Natural killer cell treated with Interleukin-12 subunit alpha and Interleukin-12 subunit beta and Interleukin-15 and Interleukin-18, amount 100 ng/mL, for 72 hours (primary cell): ENCODE measurements around the gene MDC1. TPM values are rescaled to one million over a fixed set of nuclear protein-coding genes. Genes with fewer than 3 reads are reported as not detected.

Source experiments
- ATAC-seq, 2 donors: fragments of 150-1000 bp; cut with Tn5 transposase in 1 of 2; sonication (Bioruptor Pico), chemical (Tn5 transposase) in 1 of 2; 2 replicates each; pipeline ENCODE4 v1.10.0; 2021
- DNase-seq: peaks from one replicate; pipeline ENCODE4 v3.0.0; 2022; ENCODE audit warnings: low spot score
- H3K27ac Mint-ChIP-seq, 2 donors: 1 replicate in 1 of 2; 2 replicates in 1 of 2; pipeline ENCODE4 v1.8.0; 2022; ENCODE audit warnings: mixed read lengths in 2 of 2, mild to moderate bottlenecking in 1 of 2, moderate library complexity in 1 of 2
- H3K27me3 Mint-ChIP-seq, 2 donors: 1 replicate in 1 of 2; 2 replicates in 1 of 2; pipeline ENCODE4 v1.8.0; 2022; ENCODE audit warnings: mixed read lengths in 2 of 2
- H3K36me3 Mint-ChIP-seq: one replicate; pipeline ENCODE4 v1.8.0; 2022; ENCODE audit warnings: mixed read lengths
- H3K4me1 Mint-ChIP-seq, 2 donors: 1 replicate in 1 of 2; 2 replicates in 1 of 2; pipeline ENCODE4 v1.8.0; 2022; ENCODE audit warnings: low read depth in 2 of 2, mixed read lengths in 2 of 2, mild to moderate bottlenecking in 1 of 2
- H3K4me3 Mint-ChIP-seq: one replicate; pipeline ENCODE4 v1.8.0; 2022; ENCODE audit warnings: mixed read lengths
- H3K9me3 Mint-ChIP-seq: 2 replicates; pipeline ENCODE4 v1.8.0; 2022; ENCODE audit warnings: mixed read lengths
- total RNA-seq, 2 donors: library from RNA; stranded (reverse); gene quantifications; one replicate each; pipeline ENCODE4 v1.2.3, GENCODE V29; 2022

MDC1 gene
- total RNA-seq, 2 donors from 2014 or later: 64.1 to 118 TPM

DNA sequence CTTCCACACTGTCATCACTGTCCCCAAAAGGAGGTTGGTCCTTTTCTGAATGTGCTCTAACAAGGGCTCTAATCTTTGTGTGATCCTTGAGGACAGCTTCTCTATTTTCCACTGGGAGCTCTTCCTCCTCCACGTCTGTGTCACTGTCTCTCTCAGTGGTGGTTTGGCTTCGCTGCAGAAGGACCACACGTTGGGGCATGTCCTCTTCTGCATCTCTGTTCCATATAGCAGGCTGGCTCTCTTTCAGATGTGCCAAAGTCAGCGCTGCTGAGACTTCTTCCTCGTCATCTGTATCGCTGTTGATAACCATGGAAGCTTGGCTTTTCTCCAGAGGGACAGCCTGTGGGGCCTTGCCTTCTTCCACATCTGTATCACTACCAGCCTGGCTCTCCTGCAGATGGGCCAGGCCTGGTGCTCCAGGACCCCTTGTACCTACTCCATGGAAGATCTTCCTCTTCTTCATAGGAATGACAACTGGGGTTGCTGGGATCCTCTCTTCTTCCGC is 4.6 kb downstream of the MDC1 start:
- Mint-ChIP-seq H3K4me1 (peaks cover 46 to 47% of the 10 kb centered on the region in 2 donors), H3K27me3 (no peaks in the 10 kb centered on the region), H3K27ac (peak overlapping the region; percentile 72 to 84), H3K9me3 (no peaks in the 10 kb centered on the region), H3K4me3 (peak overlapping the region; percentile 64), H3K36me3 (peaks cover 37% of the 10 kb centered on the region)
- no peak for ATAC-seq
- DNase-seq: no peak

DNA sequence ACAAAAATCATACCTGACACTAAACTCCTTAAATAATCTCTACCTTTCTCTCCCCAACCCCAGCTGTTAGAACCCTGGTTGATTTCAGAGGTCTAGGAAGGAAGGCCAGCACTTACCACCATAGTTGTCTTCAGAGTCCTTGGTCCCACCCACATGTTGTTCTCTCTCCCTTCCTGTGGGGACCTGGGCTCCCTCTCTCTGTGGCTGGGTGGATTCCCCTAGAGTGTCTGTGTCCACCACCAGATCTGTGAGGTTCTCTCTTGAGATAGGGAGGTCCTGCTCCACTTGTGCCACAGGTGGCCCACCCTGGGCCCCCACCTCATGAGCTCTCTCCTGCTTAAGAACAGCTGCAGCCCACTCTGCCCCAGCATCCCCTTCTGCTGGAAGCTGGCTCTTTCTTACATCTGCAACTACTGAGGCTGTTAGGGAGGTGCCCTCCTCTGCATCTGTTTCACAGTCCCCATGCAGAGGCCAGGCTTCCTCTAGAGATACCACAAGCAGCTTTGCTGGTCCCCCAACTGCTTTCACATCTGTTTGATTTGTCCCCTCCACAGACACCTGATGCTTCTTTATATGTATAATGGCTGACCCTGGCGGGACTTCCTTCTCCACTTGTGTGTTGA is 5.2 kb downstream of the MDC1 start:
- peaks cover 41 to 42% of the 10 kb centered on the region in 2 donors for H3K4me1 Mint-ChIP-seq
- ATAC-seq (peak; percentile 78 to 79), DNase-seq (no peak)
- peak overlapping the region; percentile 64 for H3K4me3 Mint-ChIP-seq
- H3K9me3 Mint-ChIP-seq: no peaks in the 10 kb centered on the region
- peak overlapping the region; percentile 72 to 84 for H3K27ac Mint-ChIP-seq
- H3K36me3 Mint-ChIP-seq: peaks cover 41% of the 10 kb centered on the region
- no peaks in the 10 kb centered on the region for H3K27me3 Mint-ChIP-seq

DNA sequence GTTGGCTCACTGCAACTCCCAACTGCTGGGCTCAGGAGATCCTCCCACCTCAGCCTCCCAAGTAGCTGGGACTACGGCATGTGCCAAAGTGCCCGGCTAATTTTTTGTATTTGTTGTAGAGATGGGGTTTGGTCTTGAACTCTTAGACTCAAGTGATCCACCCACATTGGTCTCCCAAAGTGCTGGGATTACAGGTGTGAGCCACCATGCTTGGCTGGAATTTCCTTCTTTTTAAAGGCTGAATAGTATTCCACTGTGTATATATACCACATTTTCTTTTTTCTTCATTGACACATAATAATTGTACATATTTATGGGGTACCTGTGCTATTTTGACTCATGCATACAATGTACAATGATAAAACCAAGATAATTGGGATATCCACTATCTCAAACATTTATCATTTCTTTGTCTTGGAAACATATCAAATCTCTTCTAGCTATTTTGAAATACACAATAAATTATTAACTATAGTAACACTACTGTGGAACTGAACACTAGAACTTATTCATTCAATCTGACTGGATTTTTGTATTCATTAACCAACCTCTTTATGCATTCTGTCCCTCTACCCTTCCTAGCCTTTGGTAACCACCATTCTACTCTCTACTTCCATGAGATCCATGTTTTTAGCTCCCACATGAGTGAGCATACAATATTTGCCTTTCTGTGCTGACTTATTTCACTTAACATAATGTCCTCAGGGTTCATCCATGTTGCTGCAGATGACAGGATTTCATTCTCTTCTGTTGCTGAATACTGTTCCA is 7.8 kb downstream of the MDC1 start:
- Mint-ChIP-seq H3K27me3 (no peaks in the 10 kb centered on the region), H3K4me1 (peaks cover 22 to 28% of the 10 kb centered on the region in 2 donors), H3K9me3 (no peaks in the 10 kb centered on the region), H3K27ac (no peak overlapping the region), H3K4me3 (no peak overlapping the region), H3K36me3 (peaks cover 34% of the 10 kb centered on the region)
- DNase-seq (no peak), ATAC-seq (no peak)

DNA sequence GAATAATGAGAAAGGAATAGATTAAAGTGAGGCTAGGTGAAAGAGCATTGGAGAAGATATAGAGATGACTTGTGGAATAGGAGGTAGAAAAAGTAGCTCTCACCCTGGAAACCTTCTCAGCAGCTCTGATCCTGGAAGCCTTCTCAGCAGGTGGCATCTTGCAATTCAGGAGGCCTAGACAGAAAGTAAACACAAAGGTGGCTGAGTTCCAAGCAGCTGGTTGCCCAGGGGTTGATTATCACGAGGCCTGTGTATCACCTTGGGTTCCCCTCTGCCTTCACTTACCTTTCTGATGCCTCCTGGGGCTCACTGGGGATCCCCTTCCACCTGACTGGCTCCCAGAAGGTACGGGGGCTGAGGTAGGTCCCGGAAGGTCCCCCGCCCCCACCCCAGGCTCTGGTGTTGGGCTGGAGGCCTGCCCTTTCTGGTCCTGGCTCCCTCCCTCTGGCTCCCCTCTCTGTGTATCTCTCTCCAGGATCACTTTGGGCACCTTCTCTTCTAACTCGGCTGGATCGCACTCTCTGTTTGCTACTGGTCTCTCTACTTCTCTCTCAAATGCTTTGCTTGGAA is 9.7 kb downstream of the MDC1 start:
- Mint-ChIP-seq H3K27me3 (no peaks in the 10 kb centered on the region), H3K27ac (no peak overlapping the region), H3K9me3 (no peaks in the 10 kb centered on the region), H3K4me3 (no peak overlapping the region), H3K4me1 (peaks cover 14 to 16% of the 10 kb centered on the region in 2 donors), H3K36me3 (peaks cover 36% of the 10 kb centered on the region)
- ATAC-seq (no peak), DNase-seq (no peak)

DNA sequence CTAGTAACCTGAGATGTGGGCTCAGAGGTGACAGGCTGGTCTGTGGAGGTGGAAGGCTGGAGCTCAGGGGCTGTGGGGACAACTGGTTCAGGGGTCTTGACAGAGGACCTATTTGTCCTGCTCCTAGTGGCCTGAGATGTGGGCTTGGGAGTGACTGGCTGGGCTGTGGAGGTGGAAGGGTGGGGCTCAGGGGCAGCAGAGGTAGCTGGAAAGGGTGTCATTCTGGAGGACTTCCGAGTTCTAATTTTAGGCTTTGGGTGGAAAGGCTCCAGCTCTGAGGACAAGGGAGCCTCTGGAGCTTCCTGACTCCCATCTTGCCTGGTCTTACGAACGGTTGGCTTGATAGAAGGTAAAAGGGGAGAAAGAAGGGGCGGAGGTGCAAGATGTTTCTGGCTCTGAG is 11.5 kb downstream of the MDC1 start:
- Mint-ChIP-seq H3K9me3 (no peaks in the 10 kb centered on the region), H3K27me3 (no peaks in the 10 kb centered on the region), H3K27ac (no peak overlapping the region), H3K36me3 (peaks cover 35% of the 10 kb centered on the region), H3K4me1 (peaks cover under 1 to 4% of the 10 kb centered on the region in 2 donors), H3K4me3 (no peak overlapping the region)
- DNase-seq: no peak
- no peak for ATAC-seq

DNA sequence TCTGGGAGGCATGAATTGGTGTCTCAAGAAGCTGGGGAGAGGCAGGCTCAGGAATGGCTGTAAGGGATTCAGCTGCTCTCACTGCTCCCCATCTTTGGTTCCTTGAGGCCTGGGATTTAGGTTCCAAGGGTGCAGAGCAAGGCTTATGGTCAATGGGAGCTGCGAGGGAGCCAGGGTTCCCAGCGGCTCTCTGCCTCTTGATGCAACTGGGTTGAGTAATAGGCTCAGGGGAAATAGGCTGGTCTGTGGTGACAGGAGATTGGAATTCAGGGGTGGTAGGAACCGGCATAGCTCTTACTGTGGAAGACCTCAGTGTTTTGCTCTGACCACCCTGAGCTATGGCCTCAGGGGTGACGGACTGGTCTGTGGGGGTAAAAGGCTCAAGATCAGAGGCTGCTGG is 13.3 kb downstream of the MDC1 start:
- H3K4me1 Mint-ChIP-seq: peaks cover 0 to 4% of the 10 kb centered on the region in 2 donors
- DNase-seq (no peak), ATAC-seq (no peak)
- H3K9me3 Mint-ChIP-seq: no peaks in the 10 kb centered on the region
- H3K27me3 Mint-ChIP-seq: no peaks in the 10 kb centered on the region
- no peak overlapping the region for H3K4me3 Mint-ChIP-seq
- H3K27ac Mint-ChIP-seq: peak overlapping the region in 1 of 2 donors; percentile 47
- H3K36me3 Mint-ChIP-seq: peaks cover 35% of the 10 kb centered on the region

DNA sequence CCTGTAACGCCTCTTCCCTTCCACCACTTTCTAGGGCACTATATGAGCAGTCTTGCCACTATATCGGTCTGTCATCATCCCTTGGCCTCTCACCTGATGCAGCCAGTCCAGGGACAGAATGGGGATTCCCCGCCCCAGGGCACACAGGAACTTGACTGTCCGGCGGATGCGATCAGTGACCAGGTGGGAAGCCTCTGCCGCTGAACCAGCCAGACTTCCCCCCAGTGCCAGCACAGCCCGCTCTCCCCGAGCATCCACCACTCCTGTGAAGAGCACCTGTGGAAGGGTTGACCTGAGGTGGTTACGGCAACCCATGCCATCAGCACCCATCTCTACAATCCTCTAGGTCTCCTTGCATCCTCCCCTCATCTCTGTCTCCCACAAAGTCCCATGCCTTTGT is 14.1 kb downstream of the MDC1 start:
- Mint-ChIP-seq H3K27ac (no peak overlapping the region), H3K4me1 (peaks cover 0 to 4% of the 10 kb centered on the region in 2 donors), H3K27me3 (no peaks in the 10 kb centered on the region), H3K4me3 (no peak overlapping the region), H3K36me3 (peaks cover 32% of the 10 kb centered on the region), H3K9me3 (no peaks in the 10 kb centered on the region)
- ATAC-seq: no peak
- DNase-seq: no peak

DNA sequence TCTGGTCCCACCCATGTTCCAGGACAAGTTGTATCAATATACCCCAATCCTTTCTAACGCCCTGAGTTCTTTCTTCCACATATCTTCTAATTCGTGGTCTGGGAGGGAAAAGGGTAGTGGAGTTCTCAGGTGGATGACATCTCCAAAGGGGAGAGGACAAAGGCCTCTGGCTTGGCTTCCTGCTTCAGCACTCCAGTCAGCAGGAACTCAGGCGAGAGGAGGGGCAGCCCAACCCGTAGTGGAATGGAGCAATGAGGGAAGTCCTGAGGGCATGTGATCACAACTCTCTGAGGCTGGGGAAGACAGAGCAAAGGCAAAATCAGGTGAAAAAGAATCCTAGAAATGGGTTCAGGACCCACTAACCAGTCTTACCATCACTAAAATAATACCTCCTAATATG is 16.7 kb downstream of the MDC1 start:
- Mint-ChIP-seq H3K4me1 (peaks cover 0 to 4% of the 10 kb centered on the region in 2 donors), H3K27me3 (no peaks in the 10 kb centered on the region), H3K4me3 (no peak overlapping the region), H3K27ac (no peak overlapping the region), H3K36me3 (peaks cover 18% of the 10 kb centered on the region), H3K9me3 (no peaks in the 10 kb centered on the region)
- DNase-seq (no peak), ATAC-seq (no peak)

DNA sequence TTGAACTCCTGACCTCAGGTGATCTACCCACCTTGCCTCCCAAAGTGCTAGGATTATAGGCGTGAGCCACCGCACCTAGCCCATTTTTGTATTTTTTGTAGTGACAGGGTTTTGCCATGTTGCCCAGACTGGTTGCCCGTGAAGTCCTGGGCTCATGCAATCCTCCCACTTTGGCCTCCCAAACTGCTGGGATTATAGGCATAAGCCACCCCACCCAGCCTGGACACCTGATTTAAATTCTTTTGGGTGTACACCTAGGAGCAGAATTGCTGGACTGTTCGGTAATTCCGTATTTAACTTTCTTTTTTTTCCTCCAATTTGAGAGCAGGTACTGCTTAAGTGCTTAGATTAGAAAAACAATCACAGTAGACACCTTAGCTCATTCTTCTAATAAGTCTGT is 20.6 kb downstream of the MDC1 start:
- Mint-ChIP-seq H3K4me3 (no peak overlapping the region), H3K27me3 (no peaks in the 10 kb centered on the region), H3K9me3 (no peaks in the 10 kb centered on the region), H3K36me3 (no peaks in the 10 kb centered on the region), H3K27ac (no peak overlapping the region), H3K4me1 (no peaks in the 10 kb centered on the region)
- ATAC-seq (no peak), DNase-seq (no peak)

DNA sequence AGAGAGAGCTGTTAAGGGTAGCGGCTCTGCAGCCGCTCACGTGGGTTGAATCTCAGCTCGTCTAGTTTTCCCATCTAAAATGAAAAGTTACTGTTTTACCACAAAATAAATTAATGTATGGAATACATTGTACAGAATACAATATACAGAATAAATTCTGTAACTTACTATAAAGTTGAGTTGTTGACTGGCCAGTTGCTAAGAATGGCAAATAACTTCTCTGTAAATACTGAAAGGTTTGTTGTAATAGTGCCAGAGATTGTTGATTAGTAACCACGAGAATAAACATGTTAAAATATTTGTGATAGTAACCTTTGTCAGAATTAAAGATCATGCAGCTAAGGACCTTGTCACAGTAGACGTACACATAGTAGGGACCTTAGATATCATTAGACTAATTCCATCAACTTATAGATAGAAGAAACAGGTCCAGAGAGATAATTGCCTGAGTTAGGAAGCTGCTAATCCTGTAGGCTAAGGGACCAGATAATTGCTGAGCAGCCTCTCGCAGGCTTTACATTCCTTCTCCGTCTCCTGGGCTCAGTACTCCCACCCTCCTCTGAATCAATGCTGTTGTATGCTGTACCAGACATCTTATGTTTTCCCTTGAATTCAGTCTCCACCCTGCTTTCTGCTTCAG is 25.8 kb downstream of the MDC1 start:
- Mint-ChIP-seq H3K4me3 (peak overlapping the region; percentile 100), H3K4me1 (peaks cover 31 to 35% of the 10 kb centered on the region in 2 donors), H3K27me3 (no peaks in the 10 kb centered on the region), H3K27ac (peak overlapping the region; percentile 98), H3K36me3 (peaks cover 2% of the 10 kb centered on the region), H3K9me3 (no peaks in the 10 kb centered on the region)
- ATAC-seq (no peak), DNase-seq (no peak)

DNA sequence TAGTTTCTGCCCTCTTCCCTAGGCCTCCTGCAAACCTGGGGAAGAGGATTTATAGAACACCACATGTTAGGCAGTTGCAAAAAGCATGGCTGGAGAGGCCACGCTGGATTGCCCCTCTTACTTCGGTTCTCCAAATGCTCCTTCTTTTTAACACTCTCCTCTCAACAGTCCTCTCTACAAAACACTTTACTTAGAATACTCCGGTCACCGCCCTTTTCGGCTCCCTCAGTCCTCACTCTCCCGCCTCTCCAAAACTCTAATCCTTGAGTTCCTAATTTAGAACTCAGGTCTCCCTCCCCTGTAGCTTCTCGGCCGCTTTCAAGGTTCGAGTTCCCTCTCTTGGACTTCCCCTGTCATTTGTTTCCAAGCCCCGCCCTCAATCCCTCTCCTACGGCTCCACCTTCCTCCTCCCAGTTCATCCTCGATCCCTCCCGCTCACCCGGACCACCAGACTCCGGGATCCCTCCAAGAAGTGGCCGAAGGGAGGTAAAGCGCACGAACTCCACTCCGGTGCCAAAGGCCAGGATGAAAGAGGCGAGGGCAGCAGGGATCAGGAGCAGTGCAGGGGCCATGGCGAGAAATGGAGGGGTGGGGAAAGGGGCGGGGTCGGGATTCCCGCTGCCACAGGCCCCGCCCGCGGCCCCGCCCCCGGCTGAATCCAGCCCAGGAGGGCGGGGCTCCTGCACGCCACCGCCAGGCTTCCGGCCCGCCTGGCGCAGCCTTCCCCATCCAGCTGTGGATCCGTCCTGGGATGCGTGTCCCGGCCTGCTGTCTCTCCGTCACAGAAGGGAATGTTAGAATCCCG is 26.5 kb downstream of the MDC1 start, which contains the start of gene NRM:
Gene NRM (minus strand): TSS at position 582 of the 805 bp plus-strand sequence. CDS start 10 bp downstream, at position 572.
- Mint-ChIP-seq H3K36me3 (peaks cover 8% of the 10 kb centered on the region), H3K27me3 (no peaks in the 10 kb centered on the region), H3K4me3 (peak within 1 kb of the TSS; percentile 100), H3K9me3 (no peaks in the 10 kb centered on the region), H3K4me1 (peaks cover 35 to 42% of the 10 kb centered on the region in 2 donors), H3K27ac (peak within 1 kb of the TSS; percentile 98)
- ATAC-seq: peak; percentile 65 to 81
- peak; percentile 78 for DNase-seq

DNA sequence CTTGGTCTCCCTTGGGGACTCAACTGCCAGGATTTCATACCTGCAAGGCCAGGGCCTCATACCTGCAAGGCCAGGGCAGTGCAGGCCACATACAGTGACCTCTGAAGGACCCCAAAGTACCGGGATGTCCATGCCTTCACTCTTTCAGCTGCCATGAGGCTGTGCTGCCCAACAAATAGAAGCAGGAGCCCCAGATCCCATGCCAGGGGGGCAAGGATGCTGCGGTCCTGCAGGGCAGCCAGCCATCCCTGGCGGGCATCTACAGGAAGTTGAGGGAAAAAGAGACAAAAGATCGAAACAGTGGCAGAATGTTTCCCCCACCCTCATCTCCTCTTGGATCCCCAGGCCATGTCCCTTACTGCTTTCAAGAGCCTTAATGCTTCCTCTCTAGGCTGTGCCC is 27.1 kb downstream of the MDC1 start:
- Mint-ChIP-seq H3K4me1 (peaks cover 41 to 49% of the 10 kb centered on the region in 2 donors), H3K9me3 (no peaks in the 10 kb centered on the region), H3K27ac (peak overlapping the region; percentile 98), H3K27me3 (no peaks in the 10 kb centered on the region), H3K36me3 (peaks cover 14% of the 10 kb centered on the region), H3K4me3 (peak overlapping the region; percentile 100)
- DNase-seq: no peak
- no peak for ATAC-seq
